Loucy (cell line): ENCODE results near the gene RPN2.

Experiments
- H2AFZ ChIP-seq: fragments of 200-600 bp; sonication (generic); 2 replicates; pipeline ENCODE4 v1.6.0; 2016; ENCODE audit warnings: antibody characterized with exemption, mild to moderate bottlenecking, low read length, moderate library complexity
- H3F3A ChIP-seq: fragments of 200-600 bp; 2 replicates; pipeline ENCODE4 v1.6.0; 2016; ENCODE audit warnings: antibody characterized with exemption, low read depth, mild to moderate bottlenecking
- H3K27me3 ChIP-seq: fragments of 200-600 bp; sonication (generic); 2 replicates; pipeline ENCODE4 v1.6.1; 2014; ENCODE audit warnings: low read length, mild to moderate bottlenecking; ENCODE audit not compliant: insufficient read depth, poor library complexity, severe bottlenecking
- H3K36me3 ChIP-seq: fragments of 200-600 bp; sonication (generic); 2 replicates; pipeline ENCODE4 v1.6.1; 2016; ENCODE audit warnings: low read length; ENCODE audit not compliant: insufficient read depth
- H3K4me1 ChIP-seq: fragments of 200-600 bp; sonication (generic); 2 replicates; pipeline ENCODE4 v1.5.1; 2014; ENCODE audit warnings: low read length, mild to moderate bottlenecking; ENCODE audit not compliant: insufficient read depth, poor library complexity, severe bottlenecking
- H3K4me2 ChIP-seq: fragments of 200-600 bp; sonication (generic); 2 replicates; pipeline ENCODE4 v1.6.0; 2014; ENCODE audit warnings: antibody characterized with exemption, low read length, low read depth, mild to moderate bottlenecking; ENCODE audit not compliant: poor library complexity, severe bottlenecking
- H3K4me3 ChIP-seq: fragments of 200-600 bp; sonication (generic); 2 replicates; pipeline ENCODE4 v1.5.1; 2014; ENCODE audit warnings: low read length, mild to moderate bottlenecking, mixed read lengths; ENCODE audit not compliant: poor library complexity, severe bottlenecking
- H3K79me2 ChIP-seq: fragments of 200-600 bp; sonication (generic); 2 replicates; pipeline ENCODE4 v1.6.1; 2014; ENCODE audit warnings: low read length; ENCODE audit not compliant: insufficient read depth
- H3K9ac ChIP-seq: fragments of 200-600 bp; sonication (generic); 2 replicates; pipeline ENCODE4 v1.6.0; 2014; ENCODE audit warnings: mild to moderate bottlenecking, low read depth, low read length, moderate library complexity; ENCODE audit not compliant: poor library complexity, severe bottlenecking
- H3K9me2 ChIP-seq: fragments of 200-600 bp; sonication (generic); replicated peaks from 2 replicates; pipeline ENCODE4 v1.6.1; 2016; ENCODE audit warnings: low read depth, low read length, mixed read lengths
- H3K9me3 ChIP-seq: fragments of 200-600 bp; sonication (generic); 2 replicates; pipeline ENCODE4 v1.6.1; 2014; ENCODE audit warnings: mild to moderate bottlenecking, antibody characterized with exemption, low read length, low read depth; ENCODE audit not compliant: insufficient read depth
- H4K20me1 ChIP-seq: fragments of 200-600 bp; sonication (generic); 2 replicates; pipeline ENCODE4 v1.6.0; 2014; ENCODE audit warnings: antibody characterized with exemption, low read length, mild to moderate bottlenecking; ENCODE audit not compliant: insufficient read depth, poor library complexity, severe bottlenecking
- EZH2phosphoT487 ChIP-seq: fragments of 200-600 bp; IDR thresholded peaks from 2 replicates; pipeline ENCODE4 v1.6.1; 2018; ENCODE audit warnings: antibody characterized with exemption, mild to moderate bottlenecking, moderate library complexity, borderline replicate concordance
- TF ChIP-seq, protein P1 (sequence below): fragments of 200-600 bp; sonication (generic); conservative IDR thresholded peaks from 2 replicates; pipeline ENCODE4 v1.5.1; 2014; ENCODE audit warnings: mild to moderate bottlenecking, antibody characterized with exemption, low read length

RPN2 gene

GRCh38 chr20:37163832-37164554 lies 15.1 kb upstream of the RPN2 start:
- H3K36me3 ChIP-seq, result no peaks in the 10 kb centered on the region; the same call in 1 of the 2 replicates
- H3K79me2 ChIP-seq, result no peaks in the 10 kb centered on the region
- H3F3A ChIP-seq, result no peaks in the 10 kb centered on the region
- TF ChIP-seq EZH2phosphoT487, result no peak
- TF ChIP-seq, protein P1, sequence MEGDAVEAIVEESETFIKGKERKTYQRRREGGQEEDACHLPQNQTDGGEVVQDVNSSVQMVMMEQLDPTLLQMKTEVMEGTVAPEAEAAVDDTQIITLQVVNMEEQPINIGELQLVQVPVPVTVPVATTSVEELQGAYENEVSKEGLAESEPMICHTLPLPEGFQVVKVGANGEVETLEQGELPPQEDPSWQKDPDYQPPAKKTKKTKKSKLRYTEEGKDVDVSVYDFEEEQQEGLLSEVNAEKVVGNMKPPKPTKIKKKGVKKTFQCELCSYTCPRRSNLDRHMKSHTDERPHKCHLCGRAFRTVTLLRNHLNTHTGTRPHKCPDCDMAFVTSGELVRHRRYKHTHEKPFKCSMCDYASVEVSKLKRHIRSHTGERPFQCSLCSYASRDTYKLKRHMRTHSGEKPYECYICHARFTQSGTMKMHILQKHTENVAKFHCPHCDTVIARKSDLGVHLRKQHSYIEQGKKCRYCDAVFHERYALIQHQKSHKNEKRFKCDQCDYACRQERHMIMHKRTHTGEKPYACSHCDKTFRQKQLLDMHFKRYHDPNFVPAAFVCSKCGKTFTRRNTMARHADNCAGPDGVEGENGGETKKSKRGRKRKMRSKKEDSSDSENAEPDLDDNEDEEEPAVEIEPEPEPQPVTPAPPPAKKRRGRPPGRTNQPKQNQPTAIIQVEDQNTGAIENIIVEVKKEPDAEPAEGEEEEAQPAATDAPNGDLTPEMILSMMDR, result no peak
- H3K9me2 ChIP-seq, result no peaks in the 10 kb centered on the region
- H3K4me2 ChIP-seq, result no peak overlapping the region
- H4K20me1 ChIP-seq, result no peaks in the 10 kb centered on the region
- no peaks in the 10 kb centered on the region for H3K27me3 ChIP-seq
- H3K9me3 ChIP-seq, result no peaks in the 10 kb centered on the region
- no peaks in the 10 kb centered on the region for H3K4me1 ChIP-seq
- H3K4me3 ChIP-seq, result no peak overlapping the region
- H3K9ac ChIP-seq, result no peak overlapping the region
- no peak overlapping the region for H2AFZ ChIP-seq

DNA sequence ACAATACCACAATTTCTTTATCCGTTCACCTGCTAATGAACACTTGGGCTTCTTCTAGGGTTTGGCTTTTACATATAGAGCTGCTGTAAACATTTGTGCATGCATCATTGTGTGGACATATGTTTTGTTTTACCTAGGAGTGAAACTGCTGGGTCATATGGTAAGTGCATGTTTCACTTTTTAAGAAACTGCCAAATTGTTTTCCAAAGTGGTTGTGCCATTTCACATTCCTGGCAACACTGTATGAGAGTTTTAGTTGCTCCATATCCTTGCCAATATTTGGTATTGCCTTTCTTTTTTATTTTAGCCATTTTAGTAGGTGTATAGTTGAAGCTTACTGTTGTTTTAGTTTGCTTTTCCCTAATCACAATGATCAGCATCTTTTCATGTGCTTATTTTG lies 14.1 kb upstream of the RPN2 start:
- Histone ChIP-seq H3K9ac (no peak overlapping the region), H3K9me2 (no peaks in the 10 kb centered on the region), H3K4me2 (no peak overlapping the region), H3K4me1 (no peaks in the 10 kb centered on the region), H2AFZ (no peak overlapping the region), H3F3A (no peaks in the 10 kb centered on the region), H3K4me3 (no peak overlapping the region), H3K9me3 (no peaks in the 10 kb centered on the region), H3K79me2 (no peaks in the 10 kb centered on the region), H3K36me3 (no peaks in the 10 kb centered on the region; the same call in 1 of the 2 replicates), H3K27me3 (no peaks in the 10 kb centered on the region), H4K20me1 (no peaks in the 10 kb centered on the region)
- TF ChIP-seq, protein P1, result no peak
- TF ChIP-seq EZH2phosphoT487, result no peak

DNA sequence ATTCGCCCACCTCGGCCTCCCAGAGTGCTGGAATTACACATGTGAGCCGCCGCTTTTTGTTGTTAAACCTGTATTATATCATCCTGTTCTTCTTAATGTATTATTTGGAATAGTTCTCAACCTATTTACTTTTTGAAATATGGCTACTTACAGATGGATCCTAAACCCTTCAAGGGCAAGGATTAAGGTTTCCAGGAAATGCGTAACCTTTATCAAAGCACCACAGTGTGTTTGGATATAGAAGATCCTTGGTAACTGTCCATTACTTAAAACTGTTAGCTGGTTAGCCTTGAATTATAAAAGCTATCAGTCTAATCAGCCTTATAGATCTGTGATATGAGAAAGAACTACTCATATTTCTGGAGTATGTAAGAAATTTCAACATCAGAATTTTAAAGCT lies 12.3 kb upstream of the RPN2 start:
- Histone ChIP-seq H3F3A (no peaks in the 10 kb centered on the region), H3K4me1 (no peaks in the 10 kb centered on the region), H3K27me3 (no peaks in the 10 kb centered on the region), H4K20me1 (no peaks in the 10 kb centered on the region), H2AFZ (no peak overlapping the region), H3K9ac (no peak overlapping the region), H3K4me2 (no peak overlapping the region), H3K4me3 (no peak overlapping the region), H3K36me3 (no peaks in the 10 kb centered on the region; the same call in 1 of the 2 replicates), H3K9me2 (no peaks in the 10 kb centered on the region), H3K79me2 (no peaks in the 10 kb centered on the region), H3K9me3 (no peaks in the 10 kb centered on the region)
- TF ChIP-seq, protein P1, result no peak
